Anterior cingulate cortex (tissue), 58 donors: ENCODE measurements around the gene AFAP1.

Source experiments
- DNase-seq, 58 donors: peaks; one replicate each; lab custom pipeline; 2025; lab: John Stamatoyannopoulos, UW

Gene AFAP1

DNA sequence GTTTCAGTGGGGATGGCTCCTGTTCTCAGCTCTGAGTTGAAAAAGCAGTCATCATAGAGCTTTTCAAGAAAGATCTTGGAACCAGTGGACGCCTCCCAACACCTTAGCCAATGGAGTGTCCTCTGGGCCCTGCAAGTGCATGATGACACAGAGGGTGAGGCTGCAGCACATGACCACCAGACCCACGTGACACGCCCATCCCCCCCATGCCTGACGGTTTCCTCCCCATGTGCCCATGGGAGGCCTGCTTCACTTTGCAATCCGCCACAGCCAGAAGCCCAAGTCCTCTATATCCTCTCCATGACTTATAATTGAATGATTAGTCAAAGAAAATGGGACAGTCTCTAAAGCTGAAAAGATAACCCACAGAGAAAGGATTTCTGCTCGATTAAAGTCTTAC, 187.0 kb downstream of the AFAP1 start:
- DNase-seq: no peak

- DNase-seq: no peak
These were observed 188.7 kb downstream of the AFAP1 start for GRCh38 chr4:7750972-7751371.

DNA sequence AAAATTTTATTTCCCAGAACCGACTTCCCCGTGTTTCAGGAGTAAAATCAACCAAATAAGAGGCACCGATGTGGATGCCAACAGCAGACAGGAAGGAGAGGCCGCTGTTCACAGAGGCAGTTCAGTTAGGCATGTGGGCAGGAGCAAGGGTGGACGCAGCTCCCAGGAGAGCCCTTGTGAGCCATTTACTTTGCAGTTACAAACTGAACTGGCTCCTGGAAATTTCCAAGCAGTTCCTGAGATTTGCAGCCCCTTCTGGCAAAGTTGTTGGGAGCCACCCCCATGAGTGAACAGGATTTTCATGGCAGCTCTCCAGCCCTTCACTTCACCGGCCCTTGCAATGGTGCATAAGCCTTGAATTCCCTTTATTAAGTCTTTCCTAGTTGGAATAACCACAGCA, 189.1 kb downstream of the AFAP1 start:
- peak in 3 of 58 donors; percentile 21 to 53 (median 30) for DNase-seq

GRCh38 chr4:7747566-7747965, 192.1 kb downstream of the AFAP1 start:
- DNase-seq: no peak

DNA sequence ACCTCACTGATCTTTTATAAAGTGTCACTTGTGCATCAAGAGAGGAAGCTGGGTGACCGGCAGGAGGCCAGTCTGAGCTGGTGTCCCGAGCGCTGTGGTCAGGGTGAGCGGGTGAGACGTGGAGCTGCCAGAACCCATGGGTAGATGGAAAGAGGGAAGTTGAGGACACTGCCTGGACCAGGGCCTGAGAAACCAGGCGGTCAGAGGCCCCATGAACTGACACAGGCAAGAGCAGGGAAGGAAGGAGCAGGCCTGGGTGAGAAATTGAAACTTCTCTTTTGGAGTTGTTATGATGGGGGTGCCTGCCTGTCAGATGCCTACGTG, 192.6 kb downstream of the AFAP1 start:
- peak in 15 of 58 donors; percentile 9 to 55 (median 24) for DNase-seq

DNA sequence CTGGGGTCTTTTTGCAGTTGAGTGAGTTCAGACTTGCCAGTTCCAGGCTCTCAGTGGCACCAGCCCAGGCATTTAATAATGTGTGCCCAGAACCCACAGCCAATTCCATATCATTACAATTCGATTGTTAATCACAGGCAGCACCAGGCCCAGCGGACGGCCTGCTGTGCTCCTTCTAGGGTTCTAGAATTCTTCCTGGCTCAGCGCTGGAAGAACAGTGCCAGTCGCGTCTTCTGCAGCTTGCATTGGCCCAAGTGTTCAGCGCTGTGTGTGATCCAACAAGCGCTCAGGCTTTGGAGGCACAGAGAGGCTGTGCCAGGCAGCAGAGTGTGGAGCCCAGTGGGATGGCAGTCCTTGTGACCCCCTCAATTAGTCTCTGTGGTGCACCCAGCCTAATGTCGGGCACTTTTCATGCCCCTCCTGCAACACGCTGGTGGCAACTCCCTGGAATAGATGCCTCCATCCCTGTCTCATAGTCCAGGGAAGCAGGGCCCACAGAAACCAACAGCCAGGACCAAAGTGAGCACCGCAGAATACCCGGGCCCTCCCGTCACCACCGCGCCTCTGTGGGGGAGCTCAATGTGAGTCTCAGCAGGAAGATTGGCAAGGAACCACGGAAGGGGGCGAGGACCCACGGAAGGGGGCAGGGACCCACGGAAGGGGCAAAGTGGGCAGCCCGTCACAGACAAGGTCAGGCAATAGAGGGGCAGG, 193.2 kb downstream of the AFAP1 start:
- peak in 8 of 58 donors; percentile 22 to 53 (median 30) for DNase-seq

GRCh38 chr4:7745301-7745885, 194.3 kb downstream of the AFAP1 start:
- no peak for DNase-seq

- DNase-seq: peak in 6 of 58 donors; percentile 26 to 46 (median 36)
These were observed 195.4 kb downstream of the AFAP1 start for GRCh38 chr4:7744142-7744804.

- no peak for DNase-seq
These were observed 196.8 kb downstream of the AFAP1 start for GRCh38 chr4:7742807-7743280.

GRCh38 chr4:7741946-7742806, 197.5 kb downstream of the AFAP1 start:
- DNase-seq: no peak

- no peak for DNase-seq
These were observed 198.7 kb downstream of the AFAP1 start for GRCh38 chr4:7740866-7741525.

DNA sequence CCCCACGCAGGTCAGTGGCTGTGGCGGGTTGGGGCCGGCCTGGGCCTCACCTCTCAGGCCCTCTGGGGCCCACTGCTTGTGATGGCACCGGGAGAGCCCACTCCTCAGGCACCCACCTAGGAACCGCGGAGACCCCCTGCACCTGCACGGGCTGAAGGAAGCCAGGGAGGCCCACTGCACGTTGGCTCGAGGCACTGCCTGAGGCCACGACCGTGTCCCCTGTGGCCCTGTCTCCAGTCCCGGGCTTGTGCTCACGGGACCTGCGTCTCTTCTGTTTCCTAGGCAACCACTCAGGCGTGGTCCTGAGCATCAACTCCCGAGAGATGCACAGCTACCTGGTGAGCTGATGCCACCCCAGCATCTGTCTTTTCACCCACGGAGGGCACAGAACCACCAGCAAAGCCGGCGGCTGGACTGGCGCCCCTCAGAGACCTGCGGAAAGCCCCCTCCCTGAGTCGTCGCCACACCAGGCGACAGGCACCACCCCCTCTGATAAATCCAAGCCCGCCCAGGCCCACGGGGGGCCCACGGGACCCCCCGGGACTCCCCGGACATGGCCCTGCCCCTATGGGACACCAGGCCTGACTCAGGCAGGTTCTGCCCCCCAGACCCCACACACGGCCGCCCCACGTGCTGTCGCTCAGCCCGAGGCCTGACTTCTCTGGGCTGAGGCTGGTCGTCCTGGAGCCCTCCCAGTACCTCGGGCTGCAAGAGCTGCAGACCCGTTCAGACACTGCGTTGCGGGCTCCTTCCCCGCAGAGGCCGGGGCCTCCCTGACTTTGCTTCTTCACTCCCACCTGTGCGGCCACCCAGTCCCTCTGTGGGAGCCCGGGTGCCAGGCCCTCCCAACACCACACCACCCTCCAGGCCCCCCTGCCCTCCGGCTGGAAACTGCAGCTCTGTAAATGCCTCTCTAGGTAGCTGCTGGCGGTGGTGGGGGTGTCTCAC, 199.5 kb downstream of the AFAP1 start:
- DNase-seq: no peak

GRCh38 chr4:7739077-7739917, 200.4 kb downstream of the AFAP1 start:
- DNase-seq: no peak

DNA sequence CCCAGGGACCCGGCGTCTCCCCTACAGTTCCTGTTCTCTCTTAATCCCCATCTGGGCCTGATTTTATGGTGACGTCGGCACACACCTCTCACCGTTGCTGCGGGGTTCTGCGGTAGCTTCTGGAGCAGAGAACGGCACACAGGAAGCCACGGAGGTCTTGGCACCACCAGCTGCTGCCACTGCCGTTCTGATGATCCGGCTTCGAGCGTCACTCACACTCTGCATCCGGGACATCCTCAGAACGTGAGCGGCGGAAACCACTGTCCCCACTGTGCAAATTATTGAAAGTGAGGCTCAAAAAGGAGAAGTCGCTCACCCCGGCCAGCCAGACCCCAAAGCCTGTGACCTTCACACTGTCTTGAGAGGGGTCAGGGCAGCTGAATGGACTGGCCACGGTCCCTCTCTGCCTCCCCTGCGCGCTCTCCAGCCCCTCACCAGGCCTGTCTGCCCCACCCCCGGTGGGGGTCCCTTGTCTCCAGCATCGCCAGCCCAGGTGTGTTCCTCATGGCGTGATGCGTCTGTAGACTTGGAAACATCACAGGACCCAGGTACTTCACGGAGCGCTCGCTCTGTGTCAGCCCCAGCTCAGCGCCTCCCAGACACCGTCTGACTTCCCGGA, 201.1 kb downstream of the AFAP1 start:
- no peak for DNase-seq

DNA sequence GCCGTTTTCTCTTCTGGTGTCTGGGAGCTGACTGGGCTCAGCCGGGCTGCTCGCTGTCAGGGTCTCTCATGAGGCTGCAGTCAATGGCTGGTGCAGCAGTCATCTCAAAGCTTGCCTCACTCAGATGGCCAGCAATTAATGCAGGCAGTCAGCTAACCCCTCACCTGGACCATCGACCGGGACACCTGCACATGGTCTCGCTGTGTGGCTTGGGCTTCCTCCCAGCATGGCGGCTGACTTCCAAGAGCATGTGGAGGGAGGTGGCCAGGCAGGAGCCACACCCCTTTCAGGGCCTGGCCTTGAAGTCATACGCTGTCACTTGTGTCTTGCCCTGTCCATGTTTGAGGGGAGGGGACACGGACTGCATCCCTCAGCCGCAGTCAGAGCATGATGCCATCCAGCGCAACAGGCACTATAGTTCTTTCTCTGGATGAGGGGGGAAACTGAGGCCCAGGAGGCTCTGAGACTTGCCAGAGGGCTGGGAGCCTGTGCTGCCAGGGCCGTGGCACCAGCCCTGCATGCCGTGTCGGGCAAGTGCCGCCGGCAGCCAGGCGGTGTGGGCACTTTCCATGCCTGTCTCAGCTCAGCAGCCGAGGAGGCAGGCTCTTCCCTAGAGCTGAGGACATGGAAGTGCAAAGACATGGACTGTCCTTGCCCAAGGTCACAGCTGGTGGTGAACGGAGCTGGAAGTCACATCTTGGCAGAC, 201.8 kb downstream of the AFAP1 start:
- DNase-seq: no peak

DNA sequence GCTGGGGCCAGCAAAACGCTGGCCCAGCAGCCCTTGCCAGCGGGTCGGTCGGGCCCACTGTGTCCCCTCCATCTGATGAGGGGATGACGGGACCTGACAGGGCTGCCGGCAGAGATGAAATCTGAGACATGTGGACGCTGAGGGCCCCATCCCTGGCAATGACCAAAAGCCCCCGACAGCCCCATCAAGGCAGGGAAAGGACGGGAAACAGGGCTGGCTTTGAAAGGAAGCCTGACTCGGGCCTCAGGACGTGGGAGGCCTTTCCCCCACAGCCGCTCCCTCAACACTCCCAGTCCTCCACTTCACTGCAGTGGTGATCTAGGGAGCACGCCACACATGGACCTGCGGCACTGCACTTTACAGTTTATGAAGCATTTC, 202.4 kb downstream of the AFAP1 start:
- no peak for DNase-seq
